ENCODE measurements around the gene TRIM31. TPM values are rescaled to one million over a fixed set of nuclear protein-coding genes. Genes with fewer than 3 reads are reported as not detected.
"Not testable (repeated sequence)": the region's sequence is repeated elsewhere in the genome, so short reads cannot be mapped to it uniquely, and the experiment has no call there.

TRIM31 gene
- polyA plus RNA-seq, 1 donor (not counting 4 experiments of a cell fraction or from before 2014, with no cell fraction given): not detected

DNA sequence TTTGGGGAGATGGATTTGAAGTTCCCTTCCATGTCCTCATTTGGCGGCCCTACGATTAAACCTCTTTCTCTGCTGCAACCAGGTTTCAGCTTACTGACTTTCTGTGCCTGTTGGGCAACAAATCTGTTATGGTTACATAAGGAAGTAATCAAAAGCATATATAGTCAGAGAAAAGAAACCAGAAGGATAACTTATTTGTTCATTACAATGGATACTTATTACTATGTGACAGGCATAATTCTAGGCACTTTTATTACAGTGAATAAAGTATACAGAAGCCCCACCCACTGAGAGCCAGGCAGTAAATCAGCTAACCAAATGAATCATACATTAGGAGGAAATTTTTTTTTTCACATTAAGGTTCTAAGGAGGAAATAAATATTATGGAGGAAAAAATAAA lies 9.6 kb upstream of the TRIM31 start:
- Histone ChIP-seq H3K9me1 (ENCODE audit: control insufficient read depth, extremely low read depth, insufficient read depth, low read length) (no peaks in the 10 kb centered on the region), H3K4me1 (ENCODE audit: control insufficient read depth, extremely low read depth, insufficient read depth, low read length) (no peaks in the 10 kb centered on the region), H3K4me2 (ENCODE audit: control insufficient read depth, extremely low read depth, insufficient read depth, low read depth, low read length) (no peak overlapping the region), H3K9me3 (ENCODE audit: control insufficient read depth, low read depth, low read length) (no peaks in the 10 kb centered on the region), H3K27me3 (ENCODE audit: control insufficient read depth, extremely low read depth, insufficient read depth, low read length) (peaks cover 15% of the 10 kb centered on the region), H4K20me1 (ENCODE audit: control insufficient read depth, extremely low read depth, insufficient read depth, low read length) (no peaks in the 10 kb centered on the region), H3K36me3 (ENCODE audit: control insufficient read depth in 2 of 2, extremely low read depth in 1 of 2, insufficient read depth in 2 of 2, low read length in 2 of 2) (no peaks in the 10 kb centered on the region), H3K4me3 (ENCODE audit: control insufficient read depth in 2 of 3, extremely low read depth in 1 of 3, insufficient read depth in 2 of 3, low read depth in 1 of 3, low read length in 3 of 3) (no peak overlapping the region), H3K9ac (ENCODE audit: control insufficient read depth, extremely low read depth, insufficient read depth, low read length) (no peak overlapping the region), H3K79me2 (ENCODE audit: control insufficient read depth, insufficient read depth, low read length) (no peaks in the 10 kb centered on the region), H2AFZ (ENCODE audit: control insufficient read depth, low read length) (no peak overlapping the region), H3K27ac (ENCODE audit: control insufficient read depth, insufficient read depth, low read length) (no peak overlapping the region)
- TF ChIP-seq CTCF (optimal IDR thresholded peaks at IDR 0.05 in 1 of 3, IDR thresholded peaks at IDR 0.05 in 1 of 3, conservative IDR thresholded peaks at IDR 0.05 in 1 of 3; ENCODE audit: extremely low read depth in 1 of 3, insufficient read depth in 2 of 3, low read length in 3 of 3) (no peak), EZH2 (IDR thresholded peaks at IDR 0.05; ENCODE audit: low read length) (no peak)
- DNase-seq (ENCODE audit: low read depth, low spot score) (no peak), FAIRE-seq (no peak)
- dilution Hi-C loops (cut with MboI; ENCODE audit: extremely low pct_ligation_motif_present, low sequenced_read_pairs): no loop called here

- Histone ChIP-seq H3K9me3 (ENCODE audit: control insufficient read depth, low read depth, low read length) (no peaks in the 10 kb centered on the region), H3K27ac (ENCODE audit: control insufficient read depth, insufficient read depth, low read length) (no peak overlapping the region), H3K4me2 (ENCODE audit: control insufficient read depth, extremely low read depth, insufficient read depth, low read depth, low read length) (no peak overlapping the region), H3K9me1 (ENCODE audit: control insufficient read depth, extremely low read depth, insufficient read depth, low read length) (no peaks in the 10 kb centered on the region), H3K4me1 (ENCODE audit: control insufficient read depth, extremely low read depth, insufficient read depth, low read length) (no peaks in the 10 kb centered on the region), H3K27me3 (ENCODE audit: control insufficient read depth, extremely low read depth, insufficient read depth, low read length) (peaks cover 7% of the 10 kb centered on the region), H3K79me2 (ENCODE audit: control insufficient read depth, insufficient read depth, low read length) (no peaks in the 10 kb centered on the region), H4K20me1 (ENCODE audit: control insufficient read depth, extremely low read depth, insufficient read depth, low read length) (no peaks in the 10 kb centered on the region), H2AFZ (ENCODE audit: control insufficient read depth, low read length) (no peak overlapping the region), H3K4me3 (ENCODE audit: control insufficient read depth in 2 of 3, extremely low read depth in 1 of 3, insufficient read depth in 2 of 3, low read depth in 1 of 3, low read length in 3 of 3) (no peak overlapping the region), H3K36me3 (ENCODE audit: control insufficient read depth in 2 of 2, extremely low read depth in 1 of 2, insufficient read depth in 2 of 2, low read length in 2 of 2) (no peaks in the 10 kb centered on the region), H3K9ac (ENCODE audit: control insufficient read depth, extremely low read depth, insufficient read depth, low read length) (no peak overlapping the region)
- dilution Hi-C loops (cut with MboI; ENCODE audit: extremely low pct_ligation_motif_present, low sequenced_read_pairs): no loop called here
- DNase-seq (ENCODE audit: low read depth, low spot score): no peak
- FAIRE-seq: no peak
- no peak for TF ChIP-seq EZH2 (IDR thresholded peaks at IDR 0.05; ENCODE audit: low read length)
- no peak for TF ChIP-seq CTCF (optimal IDR thresholded peaks at IDR 0.05 in 1 of 3, IDR thresholded peaks at IDR 0.05 in 1 of 3, conservative IDR thresholded peaks at IDR 0.05 in 1 of 3; ENCODE audit: extremely low read depth in 1 of 3, insufficient read depth in 2 of 3, low read length in 3 of 3)
Observed at GRCh38 chr6:30121446-30122366, 8.8 kb upstream of the TRIM31 start.

DNA sequence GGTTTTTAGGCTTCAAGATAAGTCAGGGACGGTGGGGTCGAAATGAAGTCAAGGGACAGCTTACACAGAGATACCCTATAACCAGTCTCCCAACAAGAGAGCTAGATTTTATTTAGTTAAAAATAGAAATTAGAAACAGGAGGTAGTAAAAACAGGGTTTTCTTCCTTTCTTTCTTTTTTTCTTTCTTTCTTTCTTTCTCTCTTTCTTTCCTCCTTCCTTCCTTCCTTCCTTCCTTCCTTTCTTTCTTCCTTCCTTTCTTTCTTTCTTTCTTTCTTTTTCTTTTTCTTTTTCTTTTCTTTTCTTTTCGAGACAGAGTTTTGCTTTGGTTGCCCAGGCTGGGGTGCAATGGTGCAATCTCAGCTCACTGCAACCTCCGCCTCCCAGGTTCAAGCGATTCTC lies 5.8 kb upstream of the TRIM31 start:
- H3K4me1 ChIP-seq (ENCODE audit: control insufficient read depth, extremely low read depth, insufficient read depth, low read length); H3K9me3 ChIP-seq (ENCODE audit: control insufficient read depth, low read depth, low read length); H2AFZ ChIP-seq (ENCODE audit: control insufficient read depth, low read length); H3K4me2 ChIP-seq (ENCODE audit: control insufficient read depth, extremely low read depth, insufficient read depth, low read depth, low read length); H3K9me1 ChIP-seq (ENCODE audit: control insufficient read depth, extremely low read depth, insufficient read depth, low read length); DNase-seq (ENCODE audit: low read depth, low spot score); H3K36me3 ChIP-seq (ENCODE audit: control insufficient read depth in 2 of 2, extremely low read depth in 1 of 2, insufficient read depth in 2 of 2, low read length in 2 of 2); dilution Hi-C loops (cut with MboI; ENCODE audit: extremely low pct_ligation_motif_present, low sequenced_read_pairs); H3K4me3 ChIP-seq (ENCODE audit: control insufficient read depth in 2 of 3, extremely low read depth in 1 of 3, insufficient read depth in 2 of 3, low read depth in 1 of 3, low read length in 3 of 3); FAIRE-seq; H3K79me2 ChIP-seq (ENCODE audit: control insufficient read depth, insufficient read depth, low read length); H3K27ac ChIP-seq (ENCODE audit: control insufficient read depth, insufficient read depth, low read length); H3K9ac ChIP-seq (ENCODE audit: control insufficient read depth, extremely low read depth, insufficient read depth, low read length); H4K20me1 ChIP-seq (ENCODE audit: control insufficient read depth, extremely low read depth, insufficient read depth, low read length); H3K27me3 ChIP-seq (ENCODE audit: control insufficient read depth, extremely low read depth, insufficient read depth, low read length): not testable (repeated sequence)

Data from keratinocyte (primary cell).